ENCODE data around the gene LAGE3.

DNA sequence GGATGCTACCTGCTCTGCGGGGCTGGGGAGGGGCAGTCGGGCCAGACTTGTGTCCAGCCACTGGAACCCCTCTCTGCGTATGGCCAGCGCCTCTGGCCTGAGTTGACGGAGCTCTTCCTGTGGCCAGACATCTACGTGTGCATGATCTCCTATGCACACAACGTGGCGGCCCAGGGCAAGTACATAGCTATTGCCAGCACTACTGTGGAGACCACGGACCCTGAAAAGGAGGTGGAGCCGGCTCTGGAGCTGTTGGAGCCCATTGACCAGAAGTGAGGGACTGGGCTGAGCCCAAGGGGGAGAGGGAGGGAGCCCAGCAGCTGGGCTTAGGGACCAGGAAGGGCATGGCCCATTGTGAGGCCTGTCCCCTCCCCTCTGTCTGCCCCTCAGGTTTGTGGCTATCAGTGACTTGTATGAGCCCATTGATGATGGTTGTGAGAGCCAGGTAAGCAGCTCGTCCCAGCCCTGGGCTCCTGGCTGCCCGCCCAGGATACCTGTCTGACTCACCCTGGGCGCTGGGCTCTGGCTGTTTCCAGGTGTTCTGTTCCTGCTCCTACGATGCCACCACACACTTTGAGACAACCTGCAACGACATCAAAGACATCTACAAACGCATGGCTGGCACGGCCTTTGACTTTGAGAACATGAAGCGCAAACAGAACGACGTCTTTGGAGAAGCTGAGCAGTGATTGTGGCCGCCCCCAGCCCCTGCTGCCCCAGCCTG, 36.9 kb downstream of the LAGE3 start:
- TF ChIP-seq POLR2A (IDR thresholded peaks at IDR 0.05): no peak
- TF ChIP-seq, protein P1, sequence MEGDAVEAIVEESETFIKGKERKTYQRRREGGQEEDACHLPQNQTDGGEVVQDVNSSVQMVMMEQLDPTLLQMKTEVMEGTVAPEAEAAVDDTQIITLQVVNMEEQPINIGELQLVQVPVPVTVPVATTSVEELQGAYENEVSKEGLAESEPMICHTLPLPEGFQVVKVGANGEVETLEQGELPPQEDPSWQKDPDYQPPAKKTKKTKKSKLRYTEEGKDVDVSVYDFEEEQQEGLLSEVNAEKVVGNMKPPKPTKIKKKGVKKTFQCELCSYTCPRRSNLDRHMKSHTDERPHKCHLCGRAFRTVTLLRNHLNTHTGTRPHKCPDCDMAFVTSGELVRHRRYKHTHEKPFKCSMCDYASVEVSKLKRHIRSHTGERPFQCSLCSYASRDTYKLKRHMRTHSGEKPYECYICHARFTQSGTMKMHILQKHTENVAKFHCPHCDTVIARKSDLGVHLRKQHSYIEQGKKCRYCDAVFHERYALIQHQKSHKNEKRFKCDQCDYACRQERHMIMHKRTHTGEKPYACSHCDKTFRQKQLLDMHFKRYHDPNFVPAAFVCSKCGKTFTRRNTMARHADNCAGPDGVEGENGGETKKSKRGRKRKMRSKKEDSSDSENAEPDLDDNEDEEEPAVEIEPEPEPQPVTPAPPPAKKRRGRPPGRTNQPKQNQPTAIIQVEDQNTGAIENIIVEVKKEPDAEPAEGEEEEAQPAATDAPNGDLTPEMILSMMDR (IDR thresholded peaks at IDR 0.05): no peak

Data from gastroesophageal sphincter (tissue), 3 donors.